SIG-M5 treated with dmso at 0.1 percent for 504 hours (cell line): ENCODE measurements around the gene NFAM1.
A peak's percentile ranks its signal among the peaks of the same experiment; 100 is the strongest.

ENCODE experiments used
- DNase-seq: peaks from one replicate; lab custom pipeline; 2025; ENCODE audit not compliant: unreplicated experiment; lab: John Stamatoyannopoulos, UW

NFAM1 gene

GRCh38 chr22:42416671-42417230 is 15.5 kb downstream of the NFAM1 start:
- no peak for DNase-seq

DNA sequence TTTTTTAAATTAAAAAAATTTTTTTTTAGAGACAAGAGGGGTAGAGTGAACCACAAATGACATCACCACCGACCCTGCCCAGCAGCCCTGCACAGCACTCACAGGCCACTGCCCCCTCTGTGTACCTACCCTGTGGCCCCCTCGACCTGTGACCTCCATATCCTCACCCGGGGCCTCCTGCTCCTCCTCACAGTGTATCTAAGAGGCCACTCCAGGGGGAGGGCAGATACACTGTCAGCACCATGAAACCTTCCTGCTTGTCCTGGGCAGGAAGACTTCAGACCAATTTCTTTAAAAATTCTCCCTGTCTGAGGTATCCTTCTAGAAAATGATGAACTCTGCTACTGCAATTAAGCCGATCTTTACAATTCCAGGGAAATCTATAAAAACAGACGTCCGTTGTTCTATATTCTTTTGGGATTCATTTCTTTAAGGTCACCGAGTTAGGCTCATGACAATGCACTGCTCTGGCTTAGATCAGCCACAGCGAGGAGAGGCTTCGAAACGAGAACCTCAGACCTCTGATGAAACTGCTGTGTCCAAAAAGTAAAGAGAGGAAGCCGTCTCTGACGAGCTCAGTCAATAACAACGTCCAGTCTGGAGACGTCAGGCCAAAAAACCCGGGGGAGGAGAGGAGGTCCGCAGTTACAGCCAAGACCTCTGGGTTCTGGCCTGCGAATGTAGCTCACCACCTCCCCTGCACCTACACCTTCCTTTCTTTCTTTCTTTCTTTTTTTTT is 17.5 kb downstream of the NFAM1 start:
- peak; percentile 59 for DNase-seq

- DNase-seq, result no peak
These were observed 18.2 kb downstream of the NFAM1 start for GRCh38 chr22:42414021-42414420.

DNA sequence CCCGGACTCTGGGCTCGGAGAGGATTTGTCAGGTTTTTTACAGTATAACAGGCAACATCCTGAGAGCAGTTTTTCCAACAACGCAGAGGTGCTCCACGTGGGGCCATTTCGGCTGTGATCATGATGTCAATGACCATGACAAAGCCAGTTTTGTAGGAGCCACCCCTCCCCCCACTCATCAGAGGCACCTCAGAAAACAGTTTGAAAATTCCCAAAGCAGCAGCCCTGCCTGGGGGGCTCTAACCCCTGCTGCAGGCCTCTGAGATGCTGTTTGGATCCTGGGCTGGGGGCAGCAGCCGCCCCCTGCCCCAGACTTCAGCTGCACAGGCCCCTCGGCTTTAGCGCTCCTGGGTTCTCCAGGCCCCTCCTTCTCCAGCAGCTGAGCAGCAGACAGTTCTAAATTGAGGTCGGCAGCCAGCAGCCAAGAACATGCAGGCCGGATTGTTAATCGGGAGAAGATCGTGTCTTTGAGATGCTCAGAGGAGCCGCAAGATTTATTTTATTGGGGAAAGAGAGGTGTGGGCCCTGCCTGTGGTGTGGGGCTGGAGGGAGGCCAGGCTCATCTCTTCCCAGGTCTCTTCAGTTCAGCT is 19.4 kb downstream of the NFAM1 start:
- no peak for DNase-seq

GRCh38 chr22:42410708-42411107 is 21.5 kb downstream of the NFAM1 start:
- no peak for DNase-seq

GRCh38 chr22:42408810-42409529 is 23.2 kb downstream of the NFAM1 start:
- no peak for DNase-seq

GRCh38 chr22:42408276-42408675 is 23.9 kb downstream of the NFAM1 start:
- no peak for DNase-seq

- no peak for DNase-seq
These were observed 27.9 kb downstream of the NFAM1 start for GRCh38 chr22:42404266-42404665.

DNA sequence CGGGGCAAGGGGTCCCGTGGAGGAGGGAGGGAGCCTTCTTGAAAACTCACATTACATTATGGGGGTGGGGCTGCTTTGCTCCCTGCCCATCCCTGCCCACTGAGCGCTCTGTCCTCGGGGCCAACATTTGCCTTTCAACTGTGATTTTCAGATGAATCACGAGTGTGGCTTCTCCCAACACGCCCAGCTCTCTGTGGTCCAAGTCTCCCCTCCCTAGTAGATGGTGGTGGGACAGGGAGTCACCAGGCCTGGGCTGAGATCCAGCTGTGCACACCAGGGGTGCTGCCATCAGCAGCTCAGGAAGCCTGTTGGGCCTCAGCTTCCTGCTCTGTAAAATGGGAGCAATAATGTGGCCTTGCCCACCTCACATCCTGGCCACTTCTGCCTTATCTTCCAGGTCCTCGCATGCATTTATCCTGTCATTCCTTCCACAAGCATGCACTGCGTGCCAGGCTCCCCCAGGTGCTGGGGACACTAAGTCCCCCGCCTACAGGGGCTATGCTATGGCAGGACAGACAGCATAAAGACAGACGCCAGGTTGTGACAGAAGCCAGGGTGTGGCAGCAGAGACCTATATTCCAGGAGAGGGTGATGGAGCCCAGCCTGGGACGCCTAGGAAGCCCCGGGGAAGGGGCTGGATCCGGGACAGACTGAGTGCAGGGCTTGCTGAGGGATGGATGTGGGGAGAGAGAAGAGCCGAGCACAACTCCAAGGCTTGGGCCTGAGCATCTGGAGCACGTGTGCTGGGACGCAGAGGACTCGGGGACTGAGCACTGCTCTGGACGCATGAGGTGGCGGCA is 30.5 kb downstream of the NFAM1 start:
- no peak for DNase-seq

- DNase-seq, result no peak
These were observed 31.2 kb downstream of the NFAM1 start for GRCh38 chr22:42400811-42401534.

DNA sequence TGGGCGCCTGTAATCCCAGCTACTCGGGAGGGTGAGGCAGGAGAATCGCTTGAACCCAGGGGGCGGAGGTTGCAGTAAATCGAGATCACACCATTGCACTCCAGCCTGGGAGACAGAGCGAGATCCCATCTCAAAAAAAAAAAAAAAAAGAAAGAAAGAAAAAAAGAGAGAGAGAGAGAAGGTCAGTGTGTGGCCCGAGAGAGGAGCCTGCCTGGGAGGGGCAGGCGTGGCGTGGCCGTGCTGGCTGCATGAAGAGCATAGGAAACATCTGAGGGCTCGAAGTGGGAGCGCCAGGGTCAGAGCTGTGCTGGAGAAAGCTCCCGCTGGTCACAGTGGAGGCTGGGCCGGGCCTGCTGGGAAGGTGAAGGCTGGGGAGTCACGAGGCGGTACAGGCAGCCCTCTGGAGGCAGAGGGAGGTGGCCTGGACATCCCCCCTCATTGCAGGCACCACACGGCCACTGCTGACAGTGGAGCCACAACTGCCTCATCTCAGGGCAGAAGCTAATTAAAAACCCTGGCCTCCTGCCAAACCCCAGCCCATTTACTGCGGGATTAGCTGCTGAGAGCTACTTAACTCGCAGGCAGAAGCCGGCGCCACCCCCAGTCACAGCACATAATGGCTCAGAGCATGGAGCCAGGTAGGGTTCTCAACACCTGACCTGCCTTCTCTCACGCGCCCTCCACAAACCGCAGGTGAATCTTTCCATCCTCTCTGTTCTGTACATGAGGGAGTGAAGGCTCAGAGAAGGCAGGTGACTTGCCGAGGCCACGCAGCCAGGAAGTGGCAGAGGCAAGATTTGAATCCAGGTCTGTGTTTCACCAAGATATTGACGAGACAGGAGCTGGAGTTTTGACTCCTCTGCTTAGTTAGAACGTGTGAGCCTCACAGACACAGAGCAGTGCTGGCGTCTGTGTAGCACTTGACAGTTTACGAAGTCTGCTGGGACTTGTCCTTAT is 32.6 kb downstream of the NFAM1 start:
- DNase-seq, result no peak

GRCh38 chr22:42397332-42398249 is 34.6 kb downstream of the NFAM1 start:
- peak; percentile 54 for DNase-seq

- DNase-seq, result no peak
These were observed 35.4 kb downstream of the NFAM1 start for GRCh38 chr22:42396621-42397331.

GRCh38 chr22:42389143-42389542 is 43.1 kb downstream of the NFAM1 start:
- no peak for DNase-seq

GRCh38 chr22:42388130-42388797 is 43.9 kb downstream of the NFAM1 start:
- DNase-seq, result no peak

GRCh38 chr22:42387631-42388030 is 44.6 kb downstream of the NFAM1 start:
- no peak for DNase-seq

DNA sequence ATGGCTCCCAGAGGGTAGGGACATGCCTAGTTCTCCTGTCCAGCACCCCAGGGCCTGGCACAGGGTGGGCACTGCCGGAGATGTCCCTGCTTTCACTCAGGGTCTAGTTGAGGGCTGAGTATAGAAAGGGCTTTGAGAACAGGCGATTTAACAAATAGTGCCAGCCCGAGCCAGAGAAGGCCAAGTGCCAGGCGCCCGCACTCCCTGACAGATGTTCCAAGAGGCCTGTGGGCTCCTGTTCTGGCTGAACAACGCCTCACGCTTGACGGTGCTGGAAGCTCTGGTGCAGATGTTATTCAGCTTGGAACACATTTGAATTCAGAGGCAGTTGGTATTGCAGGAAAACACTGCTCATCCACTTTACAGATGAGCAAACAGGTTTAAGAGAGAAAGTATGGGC is 46.5 kb downstream of the NFAM1 start:
- no peak for DNase-seq
